ENCODE measurements around the gene SERINC3. TPM values are rescaled to one million over a fixed set of nuclear protein-coding genes. Genes with fewer than 3 reads are reported as not detected.

The SERINC3 gene
- total and polyA plus RNA-seq, 2 of the 13 experiments (the other 11 are each of a cell fraction or from before 2014, with no cell fraction given): 82.0 to 226 TPM

DNA sequence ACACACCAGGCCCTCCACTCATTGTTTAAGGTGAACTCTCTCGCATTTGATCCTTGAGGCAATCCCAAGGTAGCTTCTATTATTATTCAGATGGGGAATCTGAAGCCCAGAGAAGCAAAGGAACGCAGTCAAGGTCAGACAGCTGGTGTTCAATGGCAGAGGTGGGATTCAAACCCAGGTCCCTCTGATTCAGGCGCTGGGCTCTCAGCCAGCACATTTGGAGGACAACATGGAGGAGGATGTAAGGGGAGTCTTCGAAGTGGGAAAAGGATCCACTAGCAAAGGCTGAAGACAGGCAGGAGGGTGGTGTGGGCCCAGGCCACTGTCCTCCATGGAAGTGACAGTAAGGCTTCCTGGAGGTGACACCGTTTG lies 60.1 kb downstream of the SERINC3 start (continued):
- TF ChIP-seq, protein P1, sequence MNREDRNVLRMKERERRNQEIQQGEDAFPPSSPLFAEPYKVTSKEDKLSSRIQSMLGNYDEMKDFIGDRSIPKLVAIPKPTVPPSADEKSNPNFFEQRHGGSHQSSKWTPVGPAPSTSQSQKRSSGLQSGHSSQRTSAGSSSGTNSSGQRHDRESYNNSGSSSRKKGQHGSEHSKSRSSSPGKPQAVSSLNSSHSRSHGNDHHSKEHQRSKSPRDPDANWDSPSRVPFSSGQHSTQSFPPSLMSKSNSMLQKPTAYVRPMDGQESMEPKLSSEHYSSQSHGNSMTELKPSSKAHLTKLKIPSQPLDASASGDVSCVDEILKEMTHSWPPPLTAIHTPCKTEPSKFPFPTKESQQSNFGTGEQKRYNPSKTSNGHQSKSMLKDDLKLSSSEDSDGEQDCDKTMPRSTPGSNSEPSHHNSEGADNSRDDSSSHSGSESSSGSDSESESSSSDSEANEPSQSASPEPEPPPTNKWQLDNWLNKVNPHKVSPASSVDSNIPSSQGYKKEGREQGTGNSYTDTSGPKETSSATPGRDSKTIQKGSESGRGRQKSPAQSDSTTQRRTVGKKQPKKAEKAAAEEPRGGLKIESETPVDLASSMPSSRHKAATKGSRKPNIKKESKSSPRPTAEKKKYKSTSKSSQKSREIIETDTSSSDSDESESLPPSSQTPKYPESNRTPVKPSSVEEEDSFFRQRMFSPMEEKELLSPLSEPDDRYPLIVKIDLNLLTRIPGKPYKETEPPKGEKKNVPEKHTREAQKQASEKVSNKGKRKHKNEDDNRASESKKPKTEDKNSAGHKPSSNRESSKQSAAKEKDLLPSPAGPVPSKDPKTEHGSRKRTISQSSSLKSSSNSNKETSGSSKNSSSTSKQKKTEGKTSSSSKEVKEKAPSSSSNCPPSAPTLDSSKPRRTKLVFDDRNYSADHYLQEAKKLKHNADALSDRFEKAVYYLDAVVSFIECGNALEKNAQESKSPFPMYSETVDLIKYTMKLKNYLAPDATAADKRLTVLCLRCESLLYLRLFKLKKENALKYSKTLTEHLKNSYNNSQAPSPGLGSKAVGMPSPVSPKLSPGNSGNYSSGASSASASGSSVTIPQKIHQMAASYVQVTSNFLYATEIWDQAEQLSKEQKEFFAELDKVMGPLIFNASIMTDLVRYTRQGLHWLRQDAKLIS (CRISPR knock-in tag; IDR thresholded peaks at IDR 0.05): no peak
- TF ChIP-seq ASH2L (IDR thresholded peaks at IDR 0.05; ENCODE audit: insufficient read length, low read depth, low read length) (no peak), ZNF678 (CRISPR knock-in tag; IDR thresholded peaks at IDR 0.05) (no peak), ZNF333 (CRISPR knock-in tag; IDR thresholded peaks at IDR 0.05; ENCODE audit: borderline replicate concordance) (no peak), ZNF296 (CRISPR knock-in tag; conservative IDR thresholded peaks at IDR 0.05) (no peak), PCBP2 (optimal IDR thresholded peaks at IDR 0.05; ENCODE audit: low read depth, low read length, poor library complexity, severe bottlenecking) (no peak), ZNF230 (CRISPR knock-in tag; IDR thresholded peaks at IDR 0.05) (0 out of 2 replicates have a peak, but pooled peaks have one; percentile 41), KAT8 (CRISPR knock-in tag; IDR thresholded peaks at IDR 0.05) (0 out of 2 replicates have a peak, but pooled peaks have one; percentile 7), NFYC (CRISPR knock-in tag; IDR thresholded peaks at IDR 0.05) (no peak), BCL6 (CRISPR knock-in tag; IDR thresholded peaks at IDR 0.05) (no peak), GATAD1 (CRISPR knock-in tag; IDR thresholded peaks at IDR 0.05) (peak; percentile 19; the same call in 1 of the 2 replicates), PHB2 (IDR thresholded peaks at IDR 0.05; ENCODE audit: partially characterized antibody) (no peak), ZNF850 (CRISPR knock-in tag; conservative IDR thresholded peaks at IDR 0.05) (no peak), FOXK1 (CRISPR knock-in tag; IDR thresholded peaks at IDR 0.05; ENCODE audit: borderline replicate concordance, low read depth) (0 out of 2 replicates have a peak, but pooled peaks have one; percentile 9), BRCA1 (CRISPR knock-in tag; IDR thresholded peaks at IDR 0.05) (no peak), ARNT (IDR thresholded peaks at IDR 0.05) (no peak), ZNF30 (CRISPR knock-in tag; IDR thresholded peaks at IDR 0.05) (no peak), ZNF44 (CRISPR knock-in tag; IDR thresholded peaks at IDR 0.05) (no peak), ZNF747 (CRISPR knock-in tag; IDR thresholded peaks at IDR 0.05; ENCODE audit: borderline replicate concordance) (no peak)
- TF ChIP-seq, protein P2, sequence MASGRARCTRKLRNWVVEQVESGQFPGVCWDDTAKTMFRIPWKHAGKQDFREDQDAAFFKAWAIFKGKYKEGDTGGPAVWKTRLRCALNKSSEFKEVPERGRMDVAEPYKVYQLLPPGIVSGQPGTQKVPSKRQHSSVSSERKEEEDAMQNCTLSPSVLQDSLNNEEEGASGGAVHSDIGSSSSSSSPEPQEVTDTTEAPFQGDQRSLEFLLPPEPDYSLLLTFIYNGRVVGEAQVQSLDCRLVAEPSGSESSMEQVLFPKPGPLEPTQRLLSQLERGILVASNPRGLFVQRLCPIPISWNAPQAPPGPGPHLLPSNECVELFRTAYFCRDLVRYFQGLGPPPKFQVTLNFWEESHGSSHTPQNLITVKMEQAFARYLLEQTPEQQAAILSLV (CRISPR knock-in tag; IDR thresholded peaks at IDR 0.05; ENCODE audit: borderline replicate concordance): no peak
